Measurements from ENCODE around the gene HBZ. TPM values are rescaled to one million over a fixed set of nuclear protein-coding genes. Genes with fewer than 3 reads are reported as not detected.

HBZ gene
- total and polyA plus RNA-seq, 2 of the 8 experiments (the other 6 are each of a cell fraction or from before 2014, with no cell fraction given), result 0.12 TPM; not detected in 1

DNA sequence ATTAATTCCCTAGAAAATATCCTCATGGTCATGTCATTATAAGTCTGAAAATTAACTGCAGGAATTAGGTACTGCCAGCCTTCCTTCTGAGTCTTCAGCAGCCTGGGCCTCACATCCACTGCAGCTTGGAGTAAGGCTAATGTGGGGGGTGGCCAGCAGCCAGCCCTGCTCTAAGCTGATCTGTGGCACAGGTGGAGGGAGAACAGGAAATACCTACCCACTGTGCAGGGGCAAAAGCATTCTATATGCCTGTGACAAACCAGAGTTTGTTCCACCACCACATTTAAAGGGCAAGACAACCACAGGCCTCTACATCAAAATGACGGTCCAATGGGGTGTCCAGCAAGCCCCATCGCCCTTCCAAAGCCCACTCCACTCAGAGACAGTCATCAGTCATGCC lies 23.4 kb upstream of the HBZ start (continued):
- TF ChIP-seq TBP (IDR thresholded peaks at IDR 0.05; ENCODE audit: low read depth, low read length) (no peak), CHD2 (IDR thresholded peaks at IDR 0.05; ENCODE audit: low read length) (no peak)
